GM12873 (cell line): ENCODE measurements around the gene EIF2S3.

Experiments used
- CTCF ChIP-seq: IDR thresholded peaks from 2 replicates; pipeline ENCODE4 v1.5.1; 2012; ENCODE audit warnings: low read depth, mild to moderate bottlenecking, moderate library complexity, low read length, control low read depth; ENCODE audit not compliant: insufficient read depth; ENCODE audit errors: missing control alignments

The EIF2S3 gene

GRCh38 chrX:24117258-24117657 lies 62.5 kb downstream of the EIF2S3 start:
- TF ChIP-seq CTCF, result no peak

- no peak for TF ChIP-seq CTCF
Observed at GRCh38 chrX:24124244-24124799, 69.6 kb downstream of the EIF2S3 start.

GRCh38 chrX:24125028-24125612 lies 70.4 kb downstream of the EIF2S3 start:
- TF ChIP-seq CTCF, result no peak
